GM12873 (cell line): Measurements from ENCODE around the gene ERBB4.
A peak's percentile ranks its signal among the peaks of the same experiment; 100 is the strongest.

Experiments
- TF ChIP-seq, protein P1 (sequence below): IDR thresholded peaks from 2 replicates; pipeline ENCODE4 v1.5.1; 2012; ENCODE audit warnings: low read depth, mild to moderate bottlenecking, moderate library complexity, low read length, control low read depth; ENCODE audit not compliant: insufficient read depth; ENCODE audit errors: missing control alignments

ERBB4 gene

DNA sequence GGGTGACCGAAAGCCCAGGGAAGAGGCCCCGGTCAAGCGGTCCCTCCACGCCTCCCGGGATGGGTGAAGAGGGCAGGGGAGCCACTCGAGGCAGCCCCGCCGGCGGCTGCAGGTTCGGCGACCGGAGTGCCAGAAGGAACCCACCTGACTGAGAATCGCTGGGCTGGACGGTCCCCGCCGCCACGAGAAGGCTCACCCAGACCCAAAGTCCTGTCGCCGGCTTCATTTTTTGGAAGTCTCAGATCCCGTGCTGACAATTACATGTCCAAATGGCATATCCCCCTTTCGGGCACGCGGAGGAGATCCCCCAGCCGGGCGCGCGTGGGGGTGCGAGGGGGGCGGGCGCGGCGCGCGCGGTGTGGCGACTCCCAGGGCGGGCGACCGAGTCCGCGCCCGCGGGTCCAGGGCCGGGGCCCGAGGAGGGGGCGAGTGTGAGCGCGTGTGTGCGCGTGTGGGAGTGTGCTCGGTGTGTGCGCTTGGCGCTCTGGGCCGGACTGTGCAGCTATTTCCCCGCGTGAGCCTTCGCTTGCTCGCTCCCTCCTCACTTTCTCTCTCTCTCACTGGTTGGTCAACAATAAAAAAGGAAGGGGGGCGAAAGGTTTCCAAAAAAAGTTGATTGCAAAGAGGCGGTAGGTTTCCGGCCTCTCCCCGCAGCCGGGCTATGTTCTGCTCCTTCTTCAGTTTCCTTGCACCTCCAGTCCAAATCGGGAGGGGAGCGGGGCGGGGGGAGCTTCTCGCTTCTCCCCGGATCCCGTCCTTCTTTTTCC is at the start of gene ERBB4:
TSS of gene ERBB4 (minus strand) at position 498 of the 767 bp plus-strand sequence. CDS start at position 226, 272 bp downstream.
- TF ChIP-seq, protein P1, sequence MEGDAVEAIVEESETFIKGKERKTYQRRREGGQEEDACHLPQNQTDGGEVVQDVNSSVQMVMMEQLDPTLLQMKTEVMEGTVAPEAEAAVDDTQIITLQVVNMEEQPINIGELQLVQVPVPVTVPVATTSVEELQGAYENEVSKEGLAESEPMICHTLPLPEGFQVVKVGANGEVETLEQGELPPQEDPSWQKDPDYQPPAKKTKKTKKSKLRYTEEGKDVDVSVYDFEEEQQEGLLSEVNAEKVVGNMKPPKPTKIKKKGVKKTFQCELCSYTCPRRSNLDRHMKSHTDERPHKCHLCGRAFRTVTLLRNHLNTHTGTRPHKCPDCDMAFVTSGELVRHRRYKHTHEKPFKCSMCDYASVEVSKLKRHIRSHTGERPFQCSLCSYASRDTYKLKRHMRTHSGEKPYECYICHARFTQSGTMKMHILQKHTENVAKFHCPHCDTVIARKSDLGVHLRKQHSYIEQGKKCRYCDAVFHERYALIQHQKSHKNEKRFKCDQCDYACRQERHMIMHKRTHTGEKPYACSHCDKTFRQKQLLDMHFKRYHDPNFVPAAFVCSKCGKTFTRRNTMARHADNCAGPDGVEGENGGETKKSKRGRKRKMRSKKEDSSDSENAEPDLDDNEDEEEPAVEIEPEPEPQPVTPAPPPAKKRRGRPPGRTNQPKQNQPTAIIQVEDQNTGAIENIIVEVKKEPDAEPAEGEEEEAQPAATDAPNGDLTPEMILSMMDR = no peak

DNA sequence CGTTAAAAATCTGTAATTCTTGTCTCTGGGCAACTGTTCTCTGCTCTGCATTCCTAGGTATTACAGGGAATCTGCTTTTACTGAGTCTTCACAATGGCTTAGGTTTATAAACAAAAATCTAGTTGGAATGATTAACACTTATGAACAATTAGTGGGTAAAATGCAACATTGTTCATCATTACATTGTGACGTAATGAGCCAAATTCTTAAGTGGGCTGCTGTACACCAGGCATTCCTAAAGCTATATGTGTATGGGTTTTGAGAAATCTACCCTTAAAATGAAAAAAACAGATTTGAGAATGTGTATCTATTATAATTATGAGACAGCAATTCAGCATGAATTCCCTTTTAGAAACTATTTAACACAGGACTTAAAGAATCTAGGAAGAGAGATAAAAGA is 41.5 kb upstream of the ERBB4 start:
- TF ChIP-seq, protein P1 = no peak

DNA sequence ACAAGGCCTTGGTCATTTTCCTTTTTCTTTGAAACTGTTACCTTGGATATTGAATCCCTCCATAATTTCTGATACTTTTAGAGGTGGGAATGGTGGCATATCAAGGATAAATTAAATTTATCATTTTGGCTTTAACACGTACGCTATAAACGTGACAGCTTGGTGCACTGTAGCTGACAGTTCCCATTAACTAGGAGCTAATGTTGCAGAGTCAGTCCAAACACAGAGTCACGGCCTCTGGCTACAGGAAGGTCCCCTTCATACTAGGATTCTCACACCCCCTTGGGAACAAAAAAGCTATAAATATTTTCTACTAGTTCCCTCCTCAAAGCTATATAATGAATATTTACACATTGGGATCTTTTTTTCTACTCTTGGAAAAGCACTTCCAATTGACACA is 17.7 kb upstream of the ERBB4 start:
- TF ChIP-seq, protein P1 = no peak

DNA sequence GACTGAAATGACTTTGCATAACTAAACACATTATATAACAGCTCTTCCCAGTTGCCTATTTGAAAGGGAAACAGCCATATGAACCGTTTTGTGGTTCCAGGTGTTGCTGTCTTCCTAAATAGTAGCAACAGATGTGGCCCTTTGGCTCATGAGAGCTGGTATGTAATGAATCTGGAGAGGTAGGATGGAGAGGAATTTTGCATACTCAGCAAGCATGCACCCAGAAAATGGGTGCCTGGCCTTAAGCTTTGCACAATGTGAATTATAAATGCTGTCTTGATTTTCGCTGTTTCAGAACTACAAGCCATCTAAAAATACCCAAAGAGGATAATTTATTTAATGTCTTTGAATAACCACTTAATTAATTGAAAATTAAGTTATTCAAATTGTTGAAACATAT is 15.6 kb upstream of the ERBB4 start:
- TF ChIP-seq, protein P1 = no peak

DNA sequence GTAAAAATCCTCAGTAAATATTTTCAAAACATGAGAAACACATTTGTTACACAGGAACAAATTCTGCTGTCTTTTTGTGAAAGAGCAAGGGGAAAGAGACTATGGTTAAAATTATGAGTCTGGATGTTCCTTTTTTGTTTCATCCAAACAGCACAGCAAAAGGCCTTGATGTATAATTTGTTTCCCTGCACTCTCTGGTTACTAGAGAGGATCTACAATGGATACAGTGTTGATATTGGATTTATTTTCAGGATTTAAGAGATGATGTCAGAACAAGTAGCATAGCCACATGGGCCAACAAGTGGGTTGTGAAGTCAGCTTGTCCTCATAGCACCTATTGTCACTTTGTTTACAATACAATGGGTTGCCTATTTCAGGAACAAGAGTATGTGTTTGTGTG is 11.3 kb upstream of the ERBB4 start:
- TF ChIP-seq, protein P1 = no peak

DNA sequence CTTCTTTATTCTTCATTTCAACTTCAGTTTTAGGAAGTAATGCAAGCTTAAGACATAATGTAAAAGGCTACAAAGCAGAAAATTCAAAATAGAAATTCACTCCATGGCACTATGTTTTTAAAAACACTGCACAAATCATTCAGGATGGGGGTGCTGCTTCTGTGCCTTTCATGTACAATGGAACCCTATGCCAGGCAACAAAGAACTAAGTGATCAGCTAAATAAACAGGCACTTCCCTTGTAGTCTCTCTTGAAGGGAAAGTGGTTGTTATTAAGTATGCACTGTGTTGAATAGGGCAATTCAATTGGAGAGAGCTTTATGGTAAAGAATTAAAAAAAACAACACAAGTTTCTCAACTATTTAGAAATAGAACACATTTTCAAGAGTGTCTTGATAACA is 10.9 kb upstream of the ERBB4 start:
- TF ChIP-seq, protein P1 = no peak

DNA sequence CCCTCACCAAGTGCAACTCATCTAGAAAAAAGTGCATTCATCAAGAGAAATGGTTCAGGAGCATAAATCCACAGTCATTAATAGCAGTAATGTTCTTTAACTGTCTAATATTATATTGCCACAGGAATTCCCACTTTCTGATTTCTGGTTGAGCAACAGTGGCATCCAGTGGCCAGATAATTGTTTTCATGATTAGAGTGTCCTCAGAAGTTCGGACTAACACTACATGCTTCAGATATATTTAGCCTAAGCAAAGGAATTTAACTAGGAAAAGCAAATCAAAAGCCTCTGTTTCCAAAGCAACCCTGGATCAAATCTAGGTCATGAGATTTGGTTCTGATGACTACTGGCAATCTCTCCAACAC is 9.8 kb upstream of the ERBB4 start:
- TF ChIP-seq, protein P1 = peak; percentile 18
